Measurements from ENCODE around the gene RBM5. TPM values are rescaled to one million over a fixed set of nuclear protein-coding genes. Genes with fewer than 3 reads are reported as not detected.

RBM5 gene
- total and polyA plus RNA-seq, 2 donors from 2014 or later, result 51.0 to 149 TPM

DNA sequence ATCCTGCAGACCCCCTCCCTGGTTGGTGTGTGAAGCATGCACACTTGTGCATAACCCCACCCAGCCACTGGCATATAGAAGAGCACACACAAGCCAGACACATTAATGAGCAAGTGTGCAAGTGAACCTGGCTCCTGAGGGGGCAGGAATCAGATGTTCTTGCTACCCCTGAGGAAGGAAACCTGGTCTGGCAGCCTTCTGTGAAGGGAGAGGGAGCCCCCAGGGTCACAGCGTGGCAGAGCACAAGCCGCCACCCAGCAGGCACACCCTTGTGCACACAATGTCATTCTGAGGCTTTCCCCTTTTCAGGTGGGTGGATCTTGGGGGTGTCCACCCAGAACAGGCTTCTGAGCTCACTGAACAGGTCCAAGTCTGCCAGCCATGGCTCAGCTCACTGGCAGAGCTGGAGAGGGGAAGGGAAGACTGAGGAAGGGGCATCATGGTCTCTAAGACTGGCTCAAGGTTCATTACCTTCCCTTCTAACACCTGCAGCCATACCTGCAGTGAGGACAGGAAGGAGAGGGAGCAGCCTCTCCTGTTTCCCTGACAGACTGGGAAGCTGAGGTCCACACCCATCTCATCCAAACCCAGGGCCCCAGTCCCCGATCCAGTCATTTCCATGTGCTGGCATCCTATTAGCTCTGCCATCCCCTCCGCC lies 34.8 kb downstream of the RBM5 start:
- TF ChIP-seq, protein P1, sequence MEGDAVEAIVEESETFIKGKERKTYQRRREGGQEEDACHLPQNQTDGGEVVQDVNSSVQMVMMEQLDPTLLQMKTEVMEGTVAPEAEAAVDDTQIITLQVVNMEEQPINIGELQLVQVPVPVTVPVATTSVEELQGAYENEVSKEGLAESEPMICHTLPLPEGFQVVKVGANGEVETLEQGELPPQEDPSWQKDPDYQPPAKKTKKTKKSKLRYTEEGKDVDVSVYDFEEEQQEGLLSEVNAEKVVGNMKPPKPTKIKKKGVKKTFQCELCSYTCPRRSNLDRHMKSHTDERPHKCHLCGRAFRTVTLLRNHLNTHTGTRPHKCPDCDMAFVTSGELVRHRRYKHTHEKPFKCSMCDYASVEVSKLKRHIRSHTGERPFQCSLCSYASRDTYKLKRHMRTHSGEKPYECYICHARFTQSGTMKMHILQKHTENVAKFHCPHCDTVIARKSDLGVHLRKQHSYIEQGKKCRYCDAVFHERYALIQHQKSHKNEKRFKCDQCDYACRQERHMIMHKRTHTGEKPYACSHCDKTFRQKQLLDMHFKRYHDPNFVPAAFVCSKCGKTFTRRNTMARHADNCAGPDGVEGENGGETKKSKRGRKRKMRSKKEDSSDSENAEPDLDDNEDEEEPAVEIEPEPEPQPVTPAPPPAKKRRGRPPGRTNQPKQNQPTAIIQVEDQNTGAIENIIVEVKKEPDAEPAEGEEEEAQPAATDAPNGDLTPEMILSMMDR (IDR thresholded peaks at IDR 0.05; ENCODE audit: borderline replicate concordance, extremely low read depth, insufficient read depth), result no peak
- intact Hi-C loops (cut with DNase I), result loop anchor here (5.0 kb wide), 1 partner anchor 69 kb away; the partner anchor contains the start of gene GNAT1
- Histone ChIP-seq H3K9me3 (ENCODE audit: control insufficient read depth in 2 of 3, insufficient read depth in 1 of 3, low read length in 3 of 3) (no peaks in the 10 kb centered on the region), H3K9ac (ENCODE audit: low read length in 3 of 3) (no peak overlapping the region), H3K36me3 (ENCODE audit: control insufficient read depth in 2 of 3, insufficient read depth in 3 of 3, low read length in 3 of 3) (peaks cover 6 to 26% (median 14%) of the 10 kb centered on the region in 3 donors), H3K27me3 (ENCODE audit: control insufficient read depth, insufficient read depth, low read length) (no peaks in the 10 kb centered on the region), H3K4me3 (ENCODE audit: low read length in 3 of 3) (no peak overlapping the region), H3K4me1 (ENCODE audit: control insufficient read depth in 2 of 3, insufficient read depth in 2 of 3, low read depth in 1 of 3, low read length in 3 of 3) (peaks cover 7 to 24% (median 9%) of the 10 kb centered on the region in 3 donors), H3K27ac (ENCODE audit: low read depth in 2 of 2, low read length in 2 of 2) (peak overlapping the region in 1 of 2 donors; percentile 10)
- DNase-seq (peak in 3 of 5 donors; percentile 16 to 63 (median 54)), FAIRE-seq (no peak)

DNA sequence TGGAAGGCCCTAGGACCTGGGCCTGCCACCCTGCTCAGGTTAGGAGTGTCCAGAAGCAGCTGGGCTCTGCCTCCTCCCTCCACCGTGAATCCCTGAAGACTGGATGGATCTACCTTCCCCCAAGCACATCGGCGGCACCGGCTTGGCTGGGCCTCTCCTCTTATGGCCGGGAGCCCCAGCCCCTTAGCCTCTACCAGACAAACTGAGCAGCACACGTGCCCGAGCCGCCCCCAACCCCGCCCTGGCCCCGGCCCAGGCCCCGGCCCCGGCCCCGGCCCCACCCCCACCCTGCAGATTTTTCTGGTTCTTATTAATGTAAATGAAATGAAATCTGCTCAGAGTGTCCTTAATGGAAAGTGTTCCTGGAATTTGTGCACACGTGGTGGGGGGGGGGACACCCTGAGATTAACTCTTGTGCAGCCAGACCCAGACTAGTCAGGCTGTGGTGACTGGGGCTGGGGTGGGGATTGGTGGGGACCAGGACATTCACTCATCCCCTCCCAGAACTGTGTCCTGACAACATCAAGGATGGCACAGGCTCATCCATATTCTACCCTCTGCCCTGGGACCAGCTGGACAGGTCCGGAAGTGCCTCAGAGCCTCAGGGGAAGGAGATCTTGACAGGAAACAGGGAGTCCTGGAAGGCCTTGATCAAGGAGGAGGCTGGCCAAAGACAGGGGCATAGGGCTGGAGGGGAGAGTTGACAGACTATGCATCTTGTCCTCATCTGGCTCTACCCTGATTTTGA lies 35.5 kb downstream of the RBM5 start:
- DNase-seq, result peak in 3 of 5 donors; percentile 20 to 70 (median 67)
- Histone ChIP-seq H3K9me3 (ENCODE audit: control insufficient read depth in 2 of 3, insufficient read depth in 1 of 3, low read length in 3 of 3) (no peaks in the 10 kb centered on the region), H3K4me3 (ENCODE audit: low read length in 3 of 3) (no peak overlapping the region), H3K36me3 (ENCODE audit: control insufficient read depth in 2 of 3, insufficient read depth in 3 of 3, low read length in 3 of 3) (peaks cover 2 to 20% (median 10%) of the 10 kb centered on the region in 3 donors), H3K9ac (ENCODE audit: low read length in 3 of 3) (no peak overlapping the region), H3K4me1 (ENCODE audit: control insufficient read depth in 2 of 3, insufficient read depth in 2 of 3, low read depth in 1 of 3, low read length in 3 of 3) (peaks cover 7 to 24% (median 9%) of the 10 kb centered on the region in 3 donors), H3K27me3 (ENCODE audit: control insufficient read depth, insufficient read depth, low read length) (no peaks in the 10 kb centered on the region), H3K27ac (ENCODE audit: low read depth in 2 of 2, low read length in 2 of 2) (peak overlapping the region in 1 of 2 donors; percentile 10)
- TF ChIP-seq, protein P1 (IDR thresholded peaks at IDR 0.05; ENCODE audit: borderline replicate concordance, extremely low read depth, insufficient read depth), result no peak
- intact Hi-C loops (cut with DNase I), result loop anchor here (5.0 kb wide), 1 partner anchor 68 kb away; the partner anchor contains the start of gene GNAT1
- FAIRE-seq, result no peak

DNA sequence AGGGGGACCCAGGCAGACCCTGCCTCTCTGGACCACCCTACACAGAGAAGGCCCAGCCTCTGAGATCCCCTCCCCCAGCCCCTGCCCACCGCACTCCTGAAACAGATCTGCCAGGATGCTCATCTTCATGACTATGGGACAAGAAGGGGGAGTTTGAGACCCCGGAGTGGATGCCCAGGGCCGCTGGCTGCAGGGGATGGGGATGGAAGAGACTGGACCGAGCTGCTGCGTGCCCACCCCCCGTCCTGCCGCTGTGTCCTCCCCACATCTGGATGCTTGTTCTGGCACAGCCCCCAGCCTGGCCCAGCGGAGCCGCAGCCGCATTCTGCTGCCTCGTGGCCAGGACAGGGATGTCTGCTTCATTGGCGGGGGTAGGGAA lies 36.1 kb downstream of the RBM5 start:
- TF ChIP-seq, protein P1 (IDR thresholded peaks at IDR 0.05; ENCODE audit: borderline replicate concordance, extremely low read depth, insufficient read depth), result no peak
- no peak for FAIRE-seq
- Histone ChIP-seq H3K27me3 (ENCODE audit: control insufficient read depth, insufficient read depth, low read length) (no peaks in the 10 kb centered on the region), H3K4me1 (ENCODE audit: control insufficient read depth in 2 of 3, insufficient read depth in 2 of 3, low read depth in 1 of 3, low read length in 3 of 3) (peaks cover 7 to 24% (median 9%) of the 10 kb centered on the region in 3 donors), H3K9me3 (ENCODE audit: control insufficient read depth in 2 of 3, insufficient read depth in 1 of 3, low read length in 3 of 3) (no peaks in the 10 kb centered on the region), H3K27ac (ENCODE audit: low read depth in 2 of 2, low read length in 2 of 2) (no peak overlapping the region), H3K36me3 (ENCODE audit: control insufficient read depth in 2 of 3, insufficient read depth in 3 of 3, low read length in 3 of 3) (peaks cover under 1 to 14% (median 8%) of the 10 kb centered on the region in 3 donors), H3K9ac (ENCODE audit: low read length in 3 of 3) (no peak overlapping the region), H3K4me3 (ENCODE audit: low read length in 3 of 3) (no peak overlapping the region)
- DNase-seq, result peak; percentile 40 to 78 (median 65)
- intact Hi-C loops (cut with DNase I), result loop anchor here (5.0 kb wide), 1 partner anchor 68 kb away; the partner anchor contains the start of gene GNAT1
